Epithelial cell of esophagus (primary cell): ENCODE measurements around the gene EXOC3.
"Not testable (repeated sequence)": the region's sequence is repeated elsewhere in the genome, so short reads cannot be mapped to it uniquely, and the experiment has no call there.

ENCODE experiments used
- DNase-seq: peaks from one replicate; pipeline ENCODE4 v3.0.0; 2010; ENCODE audit warnings: low read depth
- H3K4me3 ChIP-seq: 2 replicates; pipeline ENCODE4 v1.5.1; 2011; ENCODE audit warnings: mild to moderate bottlenecking, low read length, control low read depth
- TF ChIP-seq, protein P1 (sequence below): IDR thresholded peaks from 2 replicates; pipeline ENCODE4 v1.5.1; 2011; ENCODE audit warnings: low read depth, mild to moderate bottlenecking, low read length, control low read depth, inconsistent platforms; ENCODE audit not compliant: insufficient read depth; ENCODE audit errors: missing control alignments

Gene EXOC3

DNA sequence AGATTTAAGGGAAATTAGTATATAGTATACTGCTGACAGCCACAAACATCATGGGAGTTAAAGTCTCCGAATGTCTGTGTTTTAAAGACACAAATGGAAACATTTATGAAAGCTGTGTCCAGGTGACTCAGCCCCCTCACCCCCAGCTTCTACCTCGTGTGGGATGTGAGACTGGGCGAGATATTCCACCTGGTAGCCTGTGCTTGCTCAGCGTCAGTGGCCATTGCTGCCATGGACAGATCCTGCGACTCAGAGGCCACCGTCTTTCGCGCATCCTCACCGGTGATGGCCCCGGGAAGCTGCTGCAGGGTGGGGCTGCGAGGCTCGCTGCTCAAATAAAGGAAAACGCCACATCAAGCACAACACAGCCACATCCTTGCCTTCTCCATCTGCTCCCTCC is 31.2 kb upstream of the EXOC3 start:
- no peak for DNase-seq
- TF ChIP-seq, protein P1, sequence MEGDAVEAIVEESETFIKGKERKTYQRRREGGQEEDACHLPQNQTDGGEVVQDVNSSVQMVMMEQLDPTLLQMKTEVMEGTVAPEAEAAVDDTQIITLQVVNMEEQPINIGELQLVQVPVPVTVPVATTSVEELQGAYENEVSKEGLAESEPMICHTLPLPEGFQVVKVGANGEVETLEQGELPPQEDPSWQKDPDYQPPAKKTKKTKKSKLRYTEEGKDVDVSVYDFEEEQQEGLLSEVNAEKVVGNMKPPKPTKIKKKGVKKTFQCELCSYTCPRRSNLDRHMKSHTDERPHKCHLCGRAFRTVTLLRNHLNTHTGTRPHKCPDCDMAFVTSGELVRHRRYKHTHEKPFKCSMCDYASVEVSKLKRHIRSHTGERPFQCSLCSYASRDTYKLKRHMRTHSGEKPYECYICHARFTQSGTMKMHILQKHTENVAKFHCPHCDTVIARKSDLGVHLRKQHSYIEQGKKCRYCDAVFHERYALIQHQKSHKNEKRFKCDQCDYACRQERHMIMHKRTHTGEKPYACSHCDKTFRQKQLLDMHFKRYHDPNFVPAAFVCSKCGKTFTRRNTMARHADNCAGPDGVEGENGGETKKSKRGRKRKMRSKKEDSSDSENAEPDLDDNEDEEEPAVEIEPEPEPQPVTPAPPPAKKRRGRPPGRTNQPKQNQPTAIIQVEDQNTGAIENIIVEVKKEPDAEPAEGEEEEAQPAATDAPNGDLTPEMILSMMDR: no peak
- H3K4me3 ChIP-seq: no peak overlapping the region

DNA sequence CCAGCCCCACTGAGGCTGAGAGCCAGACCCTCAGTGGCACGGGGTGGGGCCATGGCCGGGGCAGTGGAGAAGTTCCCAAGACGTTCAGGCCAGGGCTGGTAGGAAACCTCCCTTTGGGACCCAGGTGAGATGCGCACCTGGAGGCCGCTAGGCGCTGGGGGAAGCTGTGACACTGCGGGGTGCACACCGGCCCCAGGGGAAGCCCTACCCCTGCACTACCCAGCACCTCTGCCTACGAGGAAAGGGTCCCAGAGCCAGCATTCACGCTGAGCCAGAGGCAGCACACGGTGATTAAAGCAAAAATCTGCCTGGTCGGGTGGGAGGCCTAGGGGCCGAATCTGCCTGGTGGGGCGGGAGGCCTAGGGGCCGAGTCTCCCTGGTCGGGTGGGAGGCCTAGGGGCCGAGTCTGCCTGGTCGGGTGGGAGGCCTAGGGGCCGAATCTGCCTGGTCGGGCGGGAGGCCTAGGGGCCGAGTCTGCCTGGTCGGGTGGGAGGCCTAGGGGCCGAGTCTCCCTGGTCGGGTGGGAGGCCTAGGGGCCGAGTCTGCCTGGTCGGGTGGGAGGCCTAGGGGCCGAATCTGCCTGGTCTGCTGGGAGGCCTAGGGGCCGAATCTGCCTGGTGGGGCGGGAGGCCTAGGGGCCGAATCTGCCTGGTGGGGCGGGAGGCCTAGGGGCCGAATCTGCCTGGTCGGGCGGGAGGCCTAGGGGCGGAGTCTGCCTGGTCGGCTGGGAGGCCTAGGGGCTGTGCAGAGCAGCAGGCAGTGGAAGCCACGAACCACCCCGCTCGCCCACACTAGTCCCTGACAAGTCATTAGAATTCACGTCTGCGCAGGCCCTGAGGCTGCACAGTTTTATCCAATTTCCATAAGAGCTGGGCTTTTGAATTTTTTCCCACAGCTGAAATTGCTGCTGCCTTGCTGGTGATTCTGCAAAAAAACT is 27.7 kb upstream of the EXOC3 start:
- peak; percentile 13 for DNase-seq
- not testable (repeated sequence) for H3K4me3 ChIP-seq

DNA sequence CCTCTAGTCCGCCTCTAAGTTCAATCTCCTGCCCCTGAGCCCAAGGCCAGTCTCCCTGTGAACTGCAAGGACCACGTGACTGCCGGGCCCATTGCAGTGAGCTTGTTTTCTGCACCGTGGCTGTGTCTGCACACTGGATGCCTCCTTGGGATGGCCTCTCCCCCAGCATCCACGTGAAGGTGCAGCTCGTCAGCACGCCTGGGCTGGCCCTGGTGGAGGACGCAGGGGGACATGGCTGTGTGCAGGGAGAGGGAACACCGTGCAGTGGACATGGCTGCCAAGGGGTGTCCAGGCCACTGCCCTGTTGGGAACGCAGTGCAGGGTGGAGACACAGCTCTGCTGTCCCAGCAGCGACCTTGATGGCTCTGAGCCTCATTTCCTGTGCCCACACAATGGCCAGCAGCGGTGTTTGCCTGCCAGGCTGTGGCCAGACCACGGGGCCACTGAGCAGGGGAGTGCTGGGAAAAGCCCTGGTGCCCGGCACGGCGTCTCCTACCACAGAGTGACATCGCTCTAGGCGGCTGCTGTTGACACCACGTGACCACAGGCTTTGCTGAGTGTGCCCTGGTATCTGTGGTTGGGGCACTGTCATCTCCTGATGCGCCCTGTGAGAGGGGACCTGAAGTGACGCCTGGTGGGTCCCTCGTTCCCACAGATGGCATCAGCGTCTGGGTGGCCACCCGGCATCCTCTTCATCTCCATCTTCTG is 26.9 kb upstream of the EXOC3 start:
- TF ChIP-seq, protein P1: no peak
- DNase-seq: no peak
- H3K4me3 ChIP-seq: no peak overlapping the region

DNA sequence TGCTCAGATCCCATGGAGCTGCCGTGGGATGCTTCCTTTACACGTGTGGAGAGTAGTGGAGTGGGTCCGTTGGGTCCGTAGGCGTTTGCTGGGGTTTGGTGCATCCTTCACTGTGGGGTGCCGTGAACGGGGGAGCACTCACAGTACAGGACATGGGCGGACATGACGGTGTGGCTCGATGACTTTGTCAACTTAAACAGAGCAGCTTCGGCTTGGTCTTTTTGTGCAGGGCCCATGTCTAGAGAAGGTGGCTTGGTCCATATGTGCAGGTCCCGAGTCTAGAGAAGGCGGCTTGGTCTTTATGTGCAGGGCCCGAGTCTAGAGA is 26.4 kb upstream of the EXOC3 start:
- no peak overlapping the region for H3K4me3 ChIP-seq
- TF ChIP-seq, protein P1: no peak
- no peak for DNase-seq

DNA sequence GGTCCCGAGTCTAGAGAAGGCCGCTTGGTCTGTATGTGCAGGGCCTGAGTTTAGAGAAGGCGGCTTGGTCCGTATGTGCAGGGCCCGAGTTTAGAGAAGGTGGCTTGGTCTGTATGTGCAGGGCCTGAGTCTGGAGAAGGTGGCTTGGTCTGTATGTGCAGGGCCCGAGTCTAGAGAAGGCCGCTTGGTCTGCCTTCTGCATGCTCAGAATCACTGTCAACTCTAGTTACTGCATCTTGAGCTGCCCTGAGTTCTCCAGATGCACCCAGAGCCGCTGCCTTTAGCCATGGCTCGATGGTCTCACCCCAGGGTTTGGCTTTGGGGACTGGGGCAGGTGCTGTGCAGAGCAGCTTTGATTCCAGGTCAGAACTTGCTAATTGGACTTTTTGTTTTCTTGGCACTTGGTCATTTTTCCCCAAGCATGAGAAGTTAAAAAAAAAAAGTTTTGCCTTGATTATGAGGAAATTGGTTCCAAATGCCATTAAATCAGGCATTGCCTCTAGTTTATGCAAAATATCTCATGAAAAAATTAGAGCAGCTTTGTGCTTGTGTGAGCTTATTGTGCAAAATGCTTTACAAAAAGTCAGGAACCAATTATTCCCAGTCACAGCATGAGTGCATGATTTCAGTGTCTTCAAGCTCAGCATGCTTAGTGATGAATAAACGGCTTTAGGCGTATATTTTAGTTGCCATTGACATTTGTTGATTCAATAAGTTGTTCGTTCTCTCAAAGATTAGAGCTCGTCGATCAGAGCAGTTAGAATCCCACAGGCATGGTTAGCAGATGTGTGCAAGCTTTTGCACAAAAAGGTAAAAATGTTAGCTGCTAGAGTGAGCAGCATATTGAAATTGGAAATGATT is 25.4 kb upstream of the EXOC3 start:
- TF ChIP-seq, protein P1: no peak
- no peak for DNase-seq
- H3K4me3 ChIP-seq: no peak overlapping the region

DNA sequence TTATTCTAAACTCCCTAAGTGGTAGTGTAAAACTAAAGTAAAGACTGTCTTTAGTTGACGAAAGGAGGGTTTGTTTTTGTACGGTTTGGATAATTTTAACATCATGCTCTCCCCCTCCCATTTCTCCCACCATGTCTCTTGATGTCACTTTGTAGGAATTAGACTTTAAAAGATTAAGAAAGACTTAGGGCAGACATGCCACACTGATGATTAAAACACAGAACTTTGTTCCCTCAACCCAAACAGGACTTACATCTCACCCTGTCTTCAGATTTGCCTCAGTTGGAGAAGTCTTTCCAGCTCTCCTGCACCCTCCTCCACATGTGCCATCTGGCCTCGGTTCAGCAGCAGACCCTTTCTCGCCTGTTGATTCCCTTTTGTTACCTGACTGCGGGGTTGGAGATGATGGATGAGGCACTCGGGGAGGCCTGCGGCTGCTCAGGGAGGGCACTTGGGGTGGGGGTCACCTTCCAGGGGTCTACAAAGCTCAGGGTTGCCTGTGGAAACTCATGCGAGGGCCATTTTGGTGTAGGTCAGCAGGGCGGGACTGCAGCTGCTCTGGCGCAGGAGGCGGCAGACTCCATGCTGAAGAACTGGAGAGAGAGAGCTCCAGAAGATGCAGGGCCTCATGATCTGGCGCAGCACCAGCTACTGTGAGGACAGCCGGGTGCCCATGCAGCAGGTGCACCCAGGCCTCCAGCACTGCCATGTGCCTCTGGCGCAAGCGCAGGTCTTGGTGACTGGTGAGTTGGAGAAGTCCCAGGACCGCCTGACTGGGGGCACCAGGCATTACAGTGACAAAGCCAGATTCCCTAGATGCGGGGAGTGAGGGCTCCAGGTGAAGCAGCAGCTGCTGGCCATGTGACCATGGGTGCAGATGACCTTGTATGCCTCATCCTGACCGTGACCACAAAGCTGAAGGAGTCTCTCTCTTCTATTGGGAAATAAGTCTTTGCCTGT is 24.5 kb upstream of the EXOC3 start:
- TF ChIP-seq, protein P1: no peak
- no peak for DNase-seq
- H3K4me3 ChIP-seq: no peak overlapping the region
